ENCODE results near the gene TMEM170B. TPM values are rescaled to one million over a fixed set of nuclear protein-coding genes. Genes with fewer than 3 reads are reported as not detected.

The TMEM170B gene
- total RNA-seq, 1 donor from 2014 or later, result 6.1 TPM

DNA sequence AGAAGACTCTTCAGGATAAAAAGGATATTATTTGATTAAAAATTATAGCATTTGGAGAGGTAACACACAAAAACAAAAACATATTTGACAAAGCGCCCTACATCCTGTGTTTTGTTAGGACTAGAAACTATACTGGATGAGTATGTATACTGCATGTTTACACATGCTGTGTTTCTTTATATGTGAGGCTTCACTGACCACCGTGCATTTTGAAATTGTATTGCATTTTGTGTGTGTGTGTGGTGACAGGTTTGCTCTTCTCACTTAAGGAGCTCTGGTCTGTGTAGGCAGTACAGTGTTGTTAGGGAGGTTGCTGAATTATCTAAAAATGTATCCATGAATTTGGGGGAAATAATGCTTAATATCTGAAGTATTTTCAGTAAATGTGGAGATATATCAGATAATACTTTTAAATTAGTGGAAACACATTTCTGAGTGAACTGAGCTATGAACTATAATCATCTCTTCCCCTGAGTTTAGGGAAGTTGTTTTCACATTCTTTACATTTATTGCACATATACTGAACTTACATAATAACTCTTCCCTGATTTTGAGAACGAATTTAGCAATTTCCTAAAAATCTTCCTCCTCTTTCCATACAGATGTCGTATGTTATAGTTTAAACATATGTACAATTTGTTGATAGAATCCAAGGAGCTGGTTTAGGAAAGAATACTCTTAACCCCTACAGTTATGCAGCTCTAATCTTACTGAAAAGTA, 43.3 kb downstream of the TMEM170B start:
- no peaks in the 10 kb centered on the region for H3K27me3 Mint-ChIP-seq (ENCODE audit: low read depth)
- TF ChIP-seq, protein P1, sequence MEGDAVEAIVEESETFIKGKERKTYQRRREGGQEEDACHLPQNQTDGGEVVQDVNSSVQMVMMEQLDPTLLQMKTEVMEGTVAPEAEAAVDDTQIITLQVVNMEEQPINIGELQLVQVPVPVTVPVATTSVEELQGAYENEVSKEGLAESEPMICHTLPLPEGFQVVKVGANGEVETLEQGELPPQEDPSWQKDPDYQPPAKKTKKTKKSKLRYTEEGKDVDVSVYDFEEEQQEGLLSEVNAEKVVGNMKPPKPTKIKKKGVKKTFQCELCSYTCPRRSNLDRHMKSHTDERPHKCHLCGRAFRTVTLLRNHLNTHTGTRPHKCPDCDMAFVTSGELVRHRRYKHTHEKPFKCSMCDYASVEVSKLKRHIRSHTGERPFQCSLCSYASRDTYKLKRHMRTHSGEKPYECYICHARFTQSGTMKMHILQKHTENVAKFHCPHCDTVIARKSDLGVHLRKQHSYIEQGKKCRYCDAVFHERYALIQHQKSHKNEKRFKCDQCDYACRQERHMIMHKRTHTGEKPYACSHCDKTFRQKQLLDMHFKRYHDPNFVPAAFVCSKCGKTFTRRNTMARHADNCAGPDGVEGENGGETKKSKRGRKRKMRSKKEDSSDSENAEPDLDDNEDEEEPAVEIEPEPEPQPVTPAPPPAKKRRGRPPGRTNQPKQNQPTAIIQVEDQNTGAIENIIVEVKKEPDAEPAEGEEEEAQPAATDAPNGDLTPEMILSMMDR (IDR thresholded peaks at IDR 0.05; ENCODE audit: unreplicated experiment), result no peak
- no peaks in the 10 kb centered on the region for H3K9me3 Mint-ChIP-seq
- no peaks in the 10 kb centered on the region for H3K36me3 Mint-ChIP-seq
- no peak overlapping the region for H3K27ac Mint-ChIP-seq
- H3K4me1 Mint-ChIP-seq, result peaks cover 15% of the 10 kb centered on the region
- no peak overlapping the region for H3K4me3 Mint-ChIP-seq
- DNase-seq (ENCODE audit: low spot score in 2 of 2, unreplicated experiment in 2 of 2), result no peak

GRCh38 chr6:11584244-11584643, 46.7 kb downstream of the TMEM170B start:
- no peaks in the 10 kb centered on the region for H3K27me3 Mint-ChIP-seq (ENCODE audit: low read depth)
- no peaks in the 10 kb centered on the region for H3K36me3 Mint-ChIP-seq
- H3K4me1 Mint-ChIP-seq, result peaks cover 26% of the 10 kb centered on the region
- H3K4me3 Mint-ChIP-seq, result no peak overlapping the region
- H3K9me3 Mint-ChIP-seq, result no peaks in the 10 kb centered on the region
- no peak for DNase-seq (ENCODE audit: low spot score in 2 of 2, unreplicated experiment in 2 of 2)
- peak overlapping the region; percentile 40 for H3K27ac Mint-ChIP-seq
- TF ChIP-seq, protein P1 (IDR thresholded peaks at IDR 0.05; ENCODE audit: unreplicated experiment), result no peak

- TF ChIP-seq, protein P1 (IDR thresholded peaks at IDR 0.05; ENCODE audit: unreplicated experiment), result peak; percentile 51
- no peak overlapping the region for H3K27ac Mint-ChIP-seq
- H3K9me3 Mint-ChIP-seq, result peaks cover under 1% of the 10 kb centered on the region
- DNase-seq (ENCODE audit: low spot score in 2 of 2, unreplicated experiment in 2 of 2), result no peak
- no peak overlapping the region for H3K4me3 Mint-ChIP-seq
- peaks cover 37% of the 10 kb centered on the region for H3K4me1 Mint-ChIP-seq
- H3K27me3 Mint-ChIP-seq (ENCODE audit: low read depth), result no peaks in the 10 kb centered on the region
- H3K36me3 Mint-ChIP-seq, result no peaks in the 10 kb centered on the region
Observed at GRCh38 chr6:11585426-11586016, 48.0 kb downstream of the TMEM170B start.

DNA sequence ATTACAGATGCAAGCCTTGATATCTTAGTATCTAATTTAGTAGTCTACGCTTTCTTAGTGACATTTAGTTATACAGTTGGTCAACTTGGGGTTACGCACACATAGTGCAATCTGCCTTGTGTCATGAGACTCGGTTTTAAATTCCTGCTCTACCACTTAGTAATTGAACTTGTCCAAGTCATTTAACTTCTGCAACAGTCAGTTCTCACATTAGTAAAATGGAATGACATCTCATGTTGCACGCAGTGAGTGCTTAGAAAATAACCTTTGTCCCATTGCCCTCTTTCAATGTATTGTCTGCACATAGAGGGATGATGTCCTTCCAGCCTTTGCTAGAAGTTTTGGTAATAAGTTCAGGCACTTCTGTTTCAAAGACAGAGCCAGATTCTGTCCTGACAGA, 48.6 kb downstream of the TMEM170B start:
- H3K27ac Mint-ChIP-seq, result peak overlapping the region; percentile 62
- H3K36me3 Mint-ChIP-seq, result no peaks in the 10 kb centered on the region
- DNase-seq (ENCODE audit: low spot score in 2 of 2, unreplicated experiment in 2 of 2), result no peak
- H3K4me3 Mint-ChIP-seq, result no peak overlapping the region
- TF ChIP-seq, protein P1 (IDR thresholded peaks at IDR 0.05; ENCODE audit: unreplicated experiment), result no peak
- H3K9me3 Mint-ChIP-seq, result peaks cover 3% of the 10 kb centered on the region
- peaks cover 36% of the 10 kb centered on the region for H3K4me1 Mint-ChIP-seq
- H3K27me3 Mint-ChIP-seq (ENCODE audit: low read depth), result no peaks in the 10 kb centered on the region

- Mint-ChIP-seq H3K9me3 (peaks cover 3% of the 10 kb centered on the region), H3K27me3 (ENCODE audit: low read depth) (no peaks in the 10 kb centered on the region), H3K36me3 (no peaks in the 10 kb centered on the region), H3K4me1 (peaks cover 36% of the 10 kb centered on the region), H3K4me3 (no peak overlapping the region), H3K27ac (peak overlapping the region; percentile 62)
- TF ChIP-seq, protein P1 (IDR thresholded peaks at IDR 0.05; ENCODE audit: unreplicated experiment), result no peak
- no peak for DNase-seq (ENCODE audit: low spot score in 2 of 2, unreplicated experiment in 2 of 2)
Observed at GRCh38 chr6:11586536-11586935, 49.0 kb downstream of the TMEM170B start.

Measured in mesothelial cell of epicardium (in vitro differentiated cells).